Breast epithelium (tissue), 4 donors: ENCODE data around the gene RNF150. TPM values are rescaled to one million over a fixed set of nuclear protein-coding genes. Genes with fewer than 3 reads are reported as not detected.
"Not testable (repeated sequence)": the region's sequence is repeated elsewhere in the genome, so short reads cannot be mapped to it uniquely, and the experiment has no call there.

Source experiments
- DNase-seq, 2 donors: peaks; one replicate each; pipeline ENCODE4 v3.0.0-alpha.2; 2019; ENCODE audit warnings: low spot score in 2 of 2
- H3K27ac ChIP-seq, 2 donors: fragments of 200-600 bp; sonication (generic) in 1 of 2; one replicate each; pipeline ENCODE4 v1.5.1; 2016 to 2019; ENCODE audit warnings: mild to moderate bottlenecking in 1 of 2
- H3K27me3 ChIP-seq, 2 donors: fragments of 200-600 bp; sonication (generic) in 1 of 2; one replicate each; pipeline versions ENCODE4 v1.5.1 to v1.6.0; 2017 to 2019; ENCODE audit warnings: control low read depth in 1 of 2, mild to moderate bottlenecking in 1 of 2
- H3K36me3 ChIP-seq: fragments of 200-600 bp; one replicate; pipeline ENCODE4 v1.5.1; 2019
- H3K4me1 ChIP-seq, 2 donors: fragments of 200-600 bp; sonication (generic); one replicate each; pipeline ENCODE4 v1.5.1; 2016 to 2019; ENCODE audit warnings: control low read depth in 1 of 2
- H3K4me3 ChIP-seq, 3 donors: fragments of 200-600 bp; sonication (generic); 1 replicate in 2 of 3; 2 replicates in 1 of 3; pipeline ENCODE4 v1.5.1; 2016 to 2019; ENCODE audit warnings: mild to moderate bottlenecking in 3 of 3, moderate library complexity in 2 of 3
- H3K9me3 ChIP-seq, 2 donors: fragments of 200-600 bp; sonication (generic) in 1 of 2; one replicate each; pipeline ENCODE4 v1.5.1; 2016 to 2019; ENCODE audit warnings: control low read depth in 1 of 2
- CTCF ChIP-seq, 3 donors: fragments of 450-650 bp; IDR thresholded peaks; one replicate each; pipeline ENCODE4 v1.5.1; 2016 to 2017; ENCODE audit warnings: antibody characterized with exemption in 3 of 3, mild to moderate bottlenecking in 3 of 3, moderate library complexity in 3 of 3
- POLR2A ChIP-seq: fragments of 450-650 bp; IDR thresholded peaks from one replicate; pipeline ENCODE4 v1.6.1; 2016; ENCODE audit warnings: antibody characterized with exemption, mild to moderate bottlenecking, moderate library complexity
- POLR2AphosphoS5 ChIP-seq, 3 donors: sonication (generic); formaldehyde crosslinking; IDR thresholded peaks; one replicate each; pipeline ENCODE4 v1.6.1; 2017; ENCODE audit warnings: antibody characterized with exemption in 3 of 3
- intact Hi-C: fragments of 100-400 bp; cut with DNase I; formaldehyde crosslinking; loops from one replicate; pipeline ENCODE4 v1.15.1; 2023; ENCODE audit warnings: low total_unique reads
- total RNA-seq, 3 donors: library from RNA; depleted of rRNA; stranded (reverse); fragments of >200 nt; gene quantifications; one replicate each; pipeline ENCODE4 v1.1.0, GENCODE V29; 2016

Gene RNF150
- total RNA-seq, 3 donors from 2014 or later = 5.6 to 19.7 (median 14.8) TPM

- no peaks in the 10 kb centered on the region for H3K27me3 ChIP-seq
- no peak overlapping the region for H3K4me3 ChIP-seq
- TF ChIP-seq POLR2A (no peak), POLR2AphosphoS5 (IDR thresholded peaks at IDR 0.05) (no peak), CTCF (IDR thresholded peaks at IDR 0.05) (no peak)
- no peaks in the 10 kb centered on the region for H3K4me1 ChIP-seq
- H3K9me3 ChIP-seq = no peaks in the 10 kb centered on the region
- H3K27ac ChIP-seq = no peak overlapping the region
- H3K36me3 ChIP-seq = no peaks in the 10 kb centered on the region
- no peak for DNase-seq
- intact Hi-C loops = no loop called here
These were observed 303.4 kb downstream of the RNF150 start for GRCh38 chr4:140829825-140830224.

- Histone ChIP-seq H3K27me3 (no peaks in the 10 kb centered on the region), H3K4me1 (no peaks in the 10 kb centered on the region), H3K36me3 (no peaks in the 10 kb centered on the region), H3K4me3 (no peak overlapping the region), H3K9me3 (no peaks in the 10 kb centered on the region), H3K27ac (no peak overlapping the region)
- no peak for DNase-seq
- no peak for TF ChIP-seq POLR2A
- intact Hi-C loops = no loop called here
These were observed 306.6 kb downstream of the RNF150 start for GRCh38 chr4:140826701-140827027.

GRCh38 chr4:140820520-140820919 lies 312.7 kb downstream of the RNF150 start:
- H3K9me3 ChIP-seq, DNase-seq, intact Hi-C loops, H3K27me3 ChIP-seq, H3K4me1 ChIP-seq, H3K27ac ChIP-seq, H3K36me3 ChIP-seq, H3K4me3 ChIP-seq: not testable (repeated sequence)

GRCh38 chr4:140819610-140820009 lies 313.7 kb downstream of the RNF150 start:
- no peak for TF ChIP-seq CTCF (IDR thresholded peaks at IDR 0.05)
- no peak for TF ChIP-seq POLR2A
- TF ChIP-seq POLR2AphosphoS5 (IDR thresholded peaks at IDR 0.05) = no peak
- Histone ChIP-seq H3K9me3 (no peaks in the 10 kb centered on the region), H3K4me1 (no peaks in the 10 kb centered on the region), H3K27me3 (no peaks in the 10 kb centered on the region), H3K4me3 (no peak overlapping the region), H3K36me3 (no peaks in the 10 kb centered on the region), H3K27ac (no peak overlapping the region)
- no peak for DNase-seq
- intact Hi-C loops = no loop called here

- TF ChIP-seq POLR2AphosphoS5 (IDR thresholded peaks at IDR 0.05) (no peak), POLR2A (no peak), CTCF (IDR thresholded peaks at IDR 0.05) (no peak)
- Histone ChIP-seq H3K27ac (no peak overlapping the region), H3K27me3 (no peaks in the 10 kb centered on the region), H3K4me1 (no peaks in the 10 kb centered on the region), H3K9me3 (no peaks in the 10 kb centered on the region), H3K4me3 (no peak overlapping the region), H3K36me3 (no peaks in the 10 kb centered on the region)
- DNase-seq = no peak
- intact Hi-C loops = no loop called here
These were observed 314.8 kb downstream of the RNF150 start for GRCh38 chr4:140818433-140818832.

- Histone ChIP-seq H3K4me1 (no peaks in the 10 kb centered on the region), H3K27ac (no peak overlapping the region), H3K4me3 (no peak overlapping the region), H3K36me3 (no peaks in the 10 kb centered on the region), H3K9me3 (no peaks in the 10 kb centered on the region), H3K27me3 (no peaks in the 10 kb centered on the region)
- intact Hi-C loops = no loop called here
- DNase-seq = no peak
- TF ChIP-seq POLR2A (no peak), CTCF (IDR thresholded peaks at IDR 0.05) (no peak), POLR2AphosphoS5 (IDR thresholded peaks at IDR 0.05) (no peak)
These were observed 316.3 kb downstream of the RNF150 start for GRCh38 chr4:140816806-140817510.
